ENCODE data around the gene PEAK1. TPM values are rescaled to one million over a fixed set of nuclear protein-coding genes. Genes with fewer than 3 reads are reported as not detected.
A peak's percentile ranks its signal among the peaks of the same experiment; 100 is the strongest.

The PEAK1 gene
- total and polyA plus RNA-seq, 8 donors = 58.3 to 86.9 (median 64.3) TPM

DNA sequence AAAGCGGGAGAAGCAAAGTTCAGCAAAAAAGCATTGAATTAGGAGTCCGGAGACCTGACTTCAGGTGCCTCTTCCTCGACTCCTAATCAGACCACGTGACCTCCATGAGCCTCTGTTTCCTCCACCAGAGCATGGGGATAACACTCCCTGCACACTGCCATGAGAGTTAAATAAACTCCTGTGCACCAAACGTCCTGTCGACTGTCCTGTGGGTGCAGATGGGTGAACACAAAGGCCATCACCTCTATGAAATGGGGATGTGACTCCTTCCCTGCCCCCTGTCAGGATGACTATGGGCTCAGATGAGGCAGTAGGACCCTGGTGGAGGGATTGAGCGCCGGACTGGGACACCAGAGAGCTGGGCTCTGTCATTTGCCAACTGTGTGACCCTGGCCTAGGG is 335.5 kb downstream of the PEAK1 start:
- ATAC-seq (no peak), DNase-seq (no peak)
- intact Hi-C loops (cut with DNase I) = no loop called here
- TF ChIP-seq, protein P1, sequence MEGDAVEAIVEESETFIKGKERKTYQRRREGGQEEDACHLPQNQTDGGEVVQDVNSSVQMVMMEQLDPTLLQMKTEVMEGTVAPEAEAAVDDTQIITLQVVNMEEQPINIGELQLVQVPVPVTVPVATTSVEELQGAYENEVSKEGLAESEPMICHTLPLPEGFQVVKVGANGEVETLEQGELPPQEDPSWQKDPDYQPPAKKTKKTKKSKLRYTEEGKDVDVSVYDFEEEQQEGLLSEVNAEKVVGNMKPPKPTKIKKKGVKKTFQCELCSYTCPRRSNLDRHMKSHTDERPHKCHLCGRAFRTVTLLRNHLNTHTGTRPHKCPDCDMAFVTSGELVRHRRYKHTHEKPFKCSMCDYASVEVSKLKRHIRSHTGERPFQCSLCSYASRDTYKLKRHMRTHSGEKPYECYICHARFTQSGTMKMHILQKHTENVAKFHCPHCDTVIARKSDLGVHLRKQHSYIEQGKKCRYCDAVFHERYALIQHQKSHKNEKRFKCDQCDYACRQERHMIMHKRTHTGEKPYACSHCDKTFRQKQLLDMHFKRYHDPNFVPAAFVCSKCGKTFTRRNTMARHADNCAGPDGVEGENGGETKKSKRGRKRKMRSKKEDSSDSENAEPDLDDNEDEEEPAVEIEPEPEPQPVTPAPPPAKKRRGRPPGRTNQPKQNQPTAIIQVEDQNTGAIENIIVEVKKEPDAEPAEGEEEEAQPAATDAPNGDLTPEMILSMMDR (IDR thresholded peaks at IDR 0.05) = no peak
- Histone ChIP-seq H3K27ac (no peak overlapping the region), H3K9me3 (no peaks in the 10 kb centered on the region), H3K27me3 (no peaks in the 10 kb centered on the region), H3K4me1 (peaks cover 5 to 18% of the 10 kb centered on the region in 2 donors), H3K4me3 (no peak overlapping the region), H3K36me3 (no peaks in the 10 kb centered on the region)

GRCh38 chr15:77083381-77084160 is 336.3 kb downstream of the PEAK1 start:
- intact Hi-C loops (cut with DNase I) = no loop called here
- no peaks in the 10 kb centered on the region for H3K9me3 ChIP-seq
- H3K27me3 ChIP-seq = no peaks in the 10 kb centered on the region
- H3K4me1 ChIP-seq = peaks cover 5 to 26% of the 10 kb centered on the region in 2 donors
- H3K4me3 ChIP-seq = peak overlapping the region in 1 of 2 donors; percentile 13
- no peak overlapping the region for H3K27ac ChIP-seq
- TF ChIP-seq, protein P1 (IDR thresholded peaks at IDR 0.05) = no peak
- DNase-seq (peak in 3 of 4 donors; percentile 66 to 92 (median 90)), ATAC-seq (peak; percentile 99)
- H3K36me3 ChIP-seq = no peaks in the 10 kb centered on the region

- H3K27me3 ChIP-seq = no peaks in the 10 kb centered on the region
- peaks cover 5 to 26% of the 10 kb centered on the region in 2 donors for H3K4me1 ChIP-seq
- H3K4me3 ChIP-seq = no peak overlapping the region
- intact Hi-C loops (cut with DNase I) = no loop called here
- DNase-seq (no peak), ATAC-seq (no peak)
- no peaks in the 10 kb centered on the region for H3K9me3 ChIP-seq
- H3K36me3 ChIP-seq = no peaks in the 10 kb centered on the region
- no peak overlapping the region for H3K27ac ChIP-seq
- TF ChIP-seq, protein P1 (IDR thresholded peaks at IDR 0.05) = no peak
Observed at GRCh38 chr15:77081971-77082370, 337.9 kb downstream of the PEAK1 start.

DNA sequence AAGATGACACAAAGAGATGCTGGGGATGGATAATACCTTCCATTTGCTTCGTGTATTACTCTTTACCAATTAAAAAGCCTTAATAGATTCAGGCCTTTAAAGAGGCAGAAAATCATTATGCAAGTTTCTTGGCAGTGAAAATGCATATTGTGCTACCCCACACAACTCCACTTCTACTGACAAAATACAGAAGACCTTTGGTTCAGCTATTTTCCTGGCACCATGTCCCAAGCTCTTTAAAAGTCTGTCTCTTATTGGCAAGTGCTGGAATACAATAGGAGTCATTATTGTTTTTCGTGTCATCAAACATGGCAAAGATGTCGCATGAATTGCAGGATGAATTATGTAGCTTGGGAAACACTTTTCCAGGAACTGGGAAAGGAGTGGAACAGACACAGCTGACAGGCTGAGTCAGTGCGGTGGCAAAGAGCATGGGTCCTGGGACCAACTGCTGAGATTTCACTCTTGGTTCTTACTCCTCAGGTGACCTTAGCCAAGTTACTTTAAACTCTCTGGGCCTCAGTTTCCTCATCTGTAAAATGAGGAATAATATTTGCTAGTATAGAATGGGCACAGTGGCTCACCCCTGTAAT is 343.5 kb downstream of the PEAK1 start:
- no peaks in the 10 kb centered on the region for H3K36me3 ChIP-seq
- no peaks in the 10 kb centered on the region for H3K27me3 ChIP-seq
- H3K4me3 ChIP-seq = no peak overlapping the region
- ATAC-seq (no peak), DNase-seq (no peak)
- TF ChIP-seq, protein P1 (IDR thresholded peaks at IDR 0.05) = no peak
- intact Hi-C loops (cut with DNase I) = no loop called here
- no peak overlapping the region for H3K27ac ChIP-seq
- H3K4me1 ChIP-seq = peaks cover 0 to 11% of the 10 kb centered on the region in 2 donors
- no peaks in the 10 kb centered on the region for H3K9me3 ChIP-seq

DNA sequence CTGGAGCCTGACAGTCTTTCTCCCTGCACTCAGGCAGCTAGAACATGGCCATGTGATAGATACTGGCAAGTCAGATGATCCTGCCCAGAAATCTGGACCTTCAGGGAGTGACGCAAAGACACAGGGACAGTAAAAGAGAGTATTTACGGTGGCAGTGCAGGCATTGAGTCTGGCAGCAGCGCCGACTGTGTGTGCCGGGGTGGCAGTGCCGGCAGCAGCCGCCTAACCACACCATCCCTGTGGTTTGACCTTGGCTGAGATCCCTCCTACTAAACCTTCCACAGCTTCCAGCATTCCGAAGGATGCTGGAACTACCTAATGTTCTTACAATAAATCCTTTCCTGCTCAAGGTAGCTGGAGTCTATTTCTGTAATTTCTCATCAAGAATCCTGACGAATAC is 344.4 kb downstream of the PEAK1 start:
- Histone ChIP-seq H3K4me1 (peaks cover 3 to 14% of the 10 kb centered on the region in 2 donors), H3K27ac (no peak overlapping the region), H3K9me3 (no peaks in the 10 kb centered on the region), H3K4me3 (no peak overlapping the region), H3K27me3 (no peaks in the 10 kb centered on the region), H3K36me3 (no peaks in the 10 kb centered on the region)
- intact Hi-C loops (cut with DNase I) = no loop called here
- TF ChIP-seq, protein P1 (IDR thresholded peaks at IDR 0.05) = no peak
- DNase-seq (no peak), ATAC-seq (no peak)
